ENCODE measurements around the gene PTPRT. TPM values are rescaled to one million over a fixed set of nuclear protein-coding genes. Genes with fewer than 3 reads are reported as not detected.

PTPRT gene
- total and polyA plus RNA-seq, 2 of the 4 experiments (the other 2 are of a cell fraction): not detected

- intact Hi-C loops (cut with micrococcal nuclease) (no loop called here), in situ Hi-C loops (cut with MboI; ENCODE audit: low sequenced_read_pairs) (no loop called here), dilution Hi-C loops (cut with HindIII; ENCODE audit: low sequenced_read_pairs, unreplicated experiment) (no loop called here)
- Histone ChIP-seq H4K20me1 (ENCODE audit: insufficient read depth, low read length) (no peaks in the 10 kb centered on the region), H2BK20ac (ENCODE audit: low read depth, low read length) (no peak overlapping the region), H3K4me1 (ENCODE audit: control insufficient read depth, insufficient read depth, low read length) (no peaks in the 10 kb centered on the region), H3K23ac (ENCODE audit: low read depth, low read length) (no peak overlapping the region), H2BK120ac (ENCODE audit: low read depth, low read length) (no peak overlapping the region), H2AK5ac (ENCODE audit: low read depth, low read length) (no peak overlapping the region), H3K9me3 (ENCODE audit: control insufficient read depth, insufficient read depth, low read length) (peaks cover 28% of the 10 kb centered on the region), H2AFZ (replicated peaks; ENCODE audit: low read length, poor library complexity) (peak overlapping the region; percentile 11), H3K9ac (ENCODE audit: low read depth, low read length) (no peak overlapping the region), H2BK5ac (ENCODE audit: low read depth, low read length, poor library complexity, severe bottlenecking) (no peak overlapping the region), H4K5ac (ENCODE audit: low read depth, low read length) (no peak overlapping the region), H3K27me3 (ENCODE audit: control insufficient read depth, insufficient read depth, low read length) (no peaks in the 10 kb centered on the region), H3K27ac (ENCODE audit: insufficient read depth, low read length) (no peak overlapping the region), H4K8ac (ENCODE audit: low read depth in 2 of 2, low read length in 2 of 2) (no peak overlapping the region), H3K4me3 (ENCODE audit: insufficient read depth, low read depth, low read length) (no peak overlapping the region), H3K14ac (replicated peaks; ENCODE audit: low read depth, low read length) (no peak overlapping the region), H3K56ac (ENCODE audit: extremely low read depth, insufficient read depth, low read length) (no peak overlapping the region), H2AK9ac (replicated peaks; ENCODE audit: low read depth, low read length, poor library complexity) (no peak overlapping the region), H4K91ac (ENCODE audit: insufficient read depth, low read depth, low read length) (no peak overlapping the region), H3K79me1 (ENCODE audit: low read depth in 1 of 2, low read length in 2 of 2) (no peaks in the 10 kb centered on the region), H3K4me2 (ENCODE audit: low read depth, low read length) (no peak overlapping the region), H3K36me3 (ENCODE audit: control insufficient read depth, insufficient read depth, low read length) (no peaks in the 10 kb centered on the region), H3K9me1 (ENCODE audit: insufficient read depth, low read length) (no peaks in the 10 kb centered on the region), H3K4ac (ENCODE audit: low read depth, low read length) (no peak overlapping the region), H3K18ac (ENCODE audit: low read depth, low read length) (no peak overlapping the region), H2BK15ac (ENCODE audit: low read depth, low read length) (no peak overlapping the region)
- ChIA-PET POLR2A (ENCODE audit: unreplicated experiment) (no interaction called here), CTCF (no interaction called here)
- no peak for TF ChIP-seq CTCF (conservative IDR thresholded peaks at IDR 0.05; ENCODE audit: low read depth, low read length)
- TF ChIP-seq RAD21 (IDR thresholded peaks at IDR 0.05; ENCODE audit: low read length): no peak
- no peak for TF ChIP-seq MAZ (IDR thresholded peaks at IDR 0.05; ENCODE audit: borderline replicate concordance, low read depth, low read length)
- TF ChIP-seq CHD1 (IDR thresholded peaks at IDR 0.05; ENCODE audit: low read depth, low read length): no peak
- no peak for TF ChIP-seq BHLHE40 (IDR thresholded peaks at IDR 0.05; ENCODE audit: low read depth, low read length)
- TF ChIP-seq NFE2L2 (IDR thresholded peaks at IDR 0.05; ENCODE audit: low read depth, low read length): no peak
- no TSS peak for BruUV-seq (replicated peaks)
- 40% methylated on average over 3 of the region's 13 CpGs; no CpG with 5 or more reads in 1 of the 2 experiments for WGBS, 2 experiments (ENCODE audit: extremely low coverage in 2 of 2, insufficient read length in 1 of 2)
- no peak for DNase-seq
- no peak for ATAC-seq (ENCODE audit: low read depth)
Observed at GRCh38 chr20:43017241-43018030, 172.3 kb downstream of the PTPRT start.

Data from IMR-90 (cell line).